Activated CD8-positive, alpha-beta memory T cell treated with anti-CD3 and anti-CD28 coated beads for 1 hour (primary cell): ENCODE measurements around the gene NTNG2.

Experiments used
- DNase-seq, 2 donors: peaks; one replicate each; pipeline ENCODE4 v3.0.0-alpha.2; 2020; ENCODE audit warnings: low read depth in 1 of 2; ENCODE audit errors: extremely low read depth in 1 of 2

Gene NTNG2

GRCh38 chr9:132200706-132201105 is 38.8 kb downstream of the NTNG2 start:
- no peak for DNase-seq

- DNase-seq, result no peak
Measured at GRCh38 chr9:132201139-132201538, 39.3 kb downstream of the NTNG2 start.

DNA sequence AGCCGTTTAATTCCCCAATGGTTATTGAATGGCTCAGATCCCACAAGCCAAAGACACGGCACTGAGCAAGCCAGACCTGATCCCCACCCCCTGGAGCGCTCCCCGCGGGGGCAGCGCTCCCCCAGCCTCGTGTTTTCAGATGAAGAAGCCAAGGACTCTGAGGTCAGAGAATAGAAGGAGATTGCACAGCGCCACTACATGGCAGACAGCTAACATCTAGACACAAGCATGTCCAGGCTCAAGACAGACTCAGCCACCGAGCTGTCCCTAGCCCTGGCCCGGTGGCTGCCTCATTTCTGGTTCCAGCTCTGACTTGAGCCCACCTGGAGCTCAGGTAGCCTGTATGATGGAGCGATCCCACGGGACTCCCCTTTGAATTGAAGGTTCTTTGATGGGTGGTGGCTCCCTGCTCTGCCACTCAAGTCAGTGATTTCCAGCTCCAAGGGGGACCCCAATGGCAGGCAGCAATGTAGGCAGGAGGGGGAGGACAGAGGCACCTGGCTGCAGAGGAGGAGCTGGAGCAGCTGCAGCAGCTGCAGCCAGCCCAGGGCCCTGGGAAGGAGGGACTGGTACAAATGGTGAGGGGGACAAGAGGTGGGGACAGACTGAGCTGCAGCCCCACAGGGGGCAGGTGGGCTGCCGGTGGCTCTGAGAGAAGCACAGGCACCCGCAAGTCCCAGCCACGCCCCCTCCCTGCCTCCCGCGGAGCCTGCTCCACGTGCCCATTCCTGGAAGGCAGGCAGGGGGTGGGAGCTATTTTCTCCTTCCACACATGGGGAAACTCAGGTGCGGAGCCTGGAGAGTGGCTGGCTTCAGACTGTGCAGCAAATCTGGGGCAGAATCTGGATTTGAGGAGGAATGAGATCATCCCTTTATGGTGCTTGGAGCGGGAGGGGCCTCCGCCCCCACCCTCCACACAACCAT is 40.2 kb downstream of the NTNG2 start:
- no peak for DNase-seq

- no peak for DNase-seq
Measured at GRCh38 chr9:132204883-132205282, 43.0 kb downstream of the NTNG2 start.

DNA sequence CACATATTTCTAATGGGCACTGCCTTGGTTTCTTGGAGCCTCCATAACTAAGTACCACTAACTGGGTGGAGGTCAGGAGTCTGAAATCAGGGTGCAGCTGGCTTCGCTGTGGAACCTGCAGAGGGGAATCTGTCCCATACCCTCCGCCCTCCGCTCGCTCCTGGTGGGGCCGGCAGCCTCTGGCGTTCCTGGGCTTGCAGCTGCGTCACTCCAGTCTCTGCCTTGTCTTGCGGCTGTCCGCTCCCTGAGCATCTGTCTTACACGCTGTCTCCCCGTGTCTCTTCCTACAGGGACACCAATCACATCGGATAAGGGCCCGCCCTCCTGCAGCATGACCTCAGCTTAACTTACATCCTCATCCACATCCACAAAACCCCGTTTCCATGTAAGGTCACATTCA is 45.4 kb downstream of the NTNG2 start:
- no peak for DNase-seq

DNA sequence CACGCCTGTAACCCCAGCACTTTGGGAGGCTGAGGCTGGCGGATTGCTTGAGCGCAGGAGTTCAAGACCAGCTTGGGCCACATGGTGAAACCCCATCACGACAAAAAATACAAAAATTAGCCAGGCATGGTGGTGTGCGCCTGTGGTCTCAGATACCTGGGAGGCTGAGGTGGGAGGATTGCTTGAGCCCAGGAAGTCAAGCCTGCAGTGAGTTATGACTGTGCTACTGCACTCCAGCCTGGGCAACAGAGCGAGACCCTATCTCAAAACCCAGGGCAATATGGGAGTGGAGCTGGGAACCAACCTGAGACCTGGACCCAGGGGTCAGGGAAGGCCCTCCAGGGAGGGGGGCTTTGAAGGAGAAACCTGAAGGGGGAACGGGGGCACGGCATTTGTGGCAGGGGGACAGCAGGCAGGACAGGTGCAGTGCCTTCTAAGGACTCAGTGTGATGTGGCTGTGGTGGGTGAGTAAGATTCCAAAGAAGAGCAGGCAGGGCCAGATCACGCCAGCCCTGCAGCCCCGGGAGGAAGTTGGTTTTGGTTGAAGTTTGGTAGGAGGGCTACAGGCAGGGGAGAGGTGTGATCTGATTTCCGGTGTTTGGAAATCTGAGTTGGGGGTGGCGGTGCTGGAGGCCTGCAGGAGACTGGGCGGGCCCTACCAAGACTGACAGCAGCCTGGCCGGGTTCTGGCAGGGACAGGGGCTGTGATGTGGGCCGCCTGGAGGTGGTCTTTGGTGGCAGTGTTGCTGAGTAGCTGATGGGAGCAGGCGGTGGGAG is 46.2 kb downstream of the NTNG2 start:
- no peak for DNase-seq

- DNase-seq, result no peak
Measured at GRCh38 chr9:132209228-132209627, 47.4 kb downstream of the NTNG2 start.

DNA sequence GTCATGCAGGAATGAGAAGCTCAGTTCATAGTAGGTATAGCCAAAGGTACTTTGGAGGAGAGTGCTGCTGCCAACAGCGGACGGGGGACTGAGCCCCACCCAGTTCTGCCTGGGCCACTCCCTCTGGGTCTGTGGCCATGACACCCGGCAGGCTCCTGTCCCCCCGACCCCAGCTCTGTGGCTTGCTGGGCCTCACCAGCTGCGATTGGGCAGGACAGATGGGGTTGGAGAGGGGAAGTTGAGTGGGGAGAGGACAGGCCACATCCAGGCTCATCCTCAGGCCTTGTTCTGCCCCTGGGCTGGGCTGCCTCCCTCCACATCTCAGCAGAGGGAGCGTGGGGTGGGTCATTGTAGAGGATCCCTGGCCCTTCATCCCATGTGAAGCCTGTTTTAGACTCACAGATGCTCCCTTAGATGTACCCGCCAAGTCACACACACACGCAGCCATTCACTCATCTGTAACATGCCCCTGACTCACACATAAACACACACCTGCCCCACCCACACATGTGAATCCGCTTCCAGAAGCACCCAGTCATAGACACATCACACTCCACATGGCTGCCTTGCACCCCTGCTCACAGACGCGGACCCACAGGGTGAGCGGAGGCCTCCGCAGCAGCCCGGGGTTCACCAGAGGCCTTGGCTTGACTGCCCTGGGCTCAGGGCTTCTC is 48.8 kb downstream of the NTNG2 start:
- DNase-seq, result no peak

- DNase-seq, result no peak
Measured at GRCh38 chr9:132211570-132211969, 49.7 kb downstream of the NTNG2 start.

GRCh38 chr9:132214027-132214622 is 52.3 kb downstream of the NTNG2 start:
- DNase-seq, result no peak

GRCh38 chr9:132216861-132217619 is 55.2 kb downstream of the NTNG2 start:
- DNase-seq, result no peak

- no peak for DNase-seq
Measured at GRCh38 chr9:132218208-132218607, 56.4 kb downstream of the NTNG2 start.

GRCh38 chr9:132221941-132222340 is 60.1 kb downstream of the NTNG2 start:
- no peak for DNase-seq

GRCh38 chr9:132224645-132225044 is 62.8 kb downstream of the NTNG2 start:
- no peak for DNase-seq

- no peak for DNase-seq
Measured at GRCh38 chr9:132226571-132227430, 64.9 kb downstream of the NTNG2 start.

- DNase-seq, result no peak
Measured at GRCh38 chr9:132228062-132228461, 66.2 kb downstream of the NTNG2 start.

- DNase-seq, result no peak
Measured at GRCh38 chr9:132230605-132231004, 68.7 kb downstream of the NTNG2 start.

DNA sequence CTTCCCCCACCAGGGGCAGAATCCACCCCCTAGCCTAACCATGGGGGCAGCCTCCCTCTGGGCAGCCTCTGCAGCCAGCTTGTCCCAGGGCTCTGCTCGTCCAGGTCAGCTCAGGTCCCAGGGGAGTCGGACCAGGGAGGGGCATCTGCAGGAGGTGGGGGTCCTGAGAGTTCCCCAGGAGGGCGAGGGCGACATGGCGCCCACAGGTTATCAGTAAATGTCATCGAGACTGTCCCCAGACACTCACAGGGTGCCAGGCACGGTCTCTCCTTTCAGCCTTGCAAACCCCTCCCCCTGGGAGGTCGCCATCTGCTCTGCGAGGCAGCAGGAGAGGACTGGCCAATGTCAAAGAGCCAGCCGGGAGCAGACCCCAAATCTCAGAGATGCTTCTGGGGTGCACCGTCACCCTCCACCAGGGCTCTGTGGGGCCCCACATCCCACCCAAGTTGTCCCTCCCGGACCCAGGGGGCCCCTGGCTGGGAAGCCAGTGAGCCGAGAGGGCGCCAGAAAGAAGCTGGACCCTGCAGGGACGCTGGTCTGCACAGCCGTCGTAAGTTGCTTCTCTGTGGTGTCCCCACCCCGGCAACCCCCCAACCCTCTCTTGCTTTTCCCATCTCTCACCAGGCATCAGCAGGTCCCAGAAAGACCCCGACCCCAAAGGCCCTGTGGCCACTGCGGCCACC is 69.3 kb downstream of the NTNG2 start:
- DNase-seq, result no peak

DNA sequence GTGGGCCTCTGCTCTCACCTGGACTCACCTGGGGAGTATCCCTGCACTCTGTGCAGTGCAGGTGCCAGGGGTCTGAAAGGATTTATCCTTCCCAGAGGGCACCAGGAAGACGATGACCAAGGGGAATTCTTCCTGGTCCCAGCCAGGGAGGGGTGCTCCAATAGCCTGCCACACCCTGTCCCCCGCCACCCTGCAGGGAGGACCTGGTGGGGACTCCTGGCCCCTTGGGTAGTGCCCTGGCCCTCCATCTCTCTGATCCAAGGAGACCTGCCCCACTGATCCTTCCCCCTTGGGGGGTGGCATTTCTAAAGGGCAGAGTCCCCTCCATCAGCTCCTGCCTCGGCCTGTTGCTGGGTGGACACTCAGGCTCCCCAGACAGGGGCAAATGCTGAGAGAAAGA is 70.7 kb downstream of the NTNG2 start:
- no peak for DNase-seq
